SK-N-SH (cell line): ENCODE data around the gene ERC2. TPM values are rescaled to one million over a fixed set of nuclear protein-coding genes. Genes with fewer than 3 reads are reported as not detected.

Experiments used
- CTCF ChIA-PET: fragments of 300-600, 350-600 bp; formaldehyde crosslinking; extraction: SDS; loops from one replicate; lab custom pipeline; 2021; lab: Yijun Ruan, JAX
- POLR2A ChIA-PET: fragments of 350-600 bp; sonication (Branson Sonifier 250); formaldehyde crosslinking; extraction: SDS; loops from one replicate; lab custom pipeline; 2020; ENCODE audit warnings: antibody characterized with exemption, inconsistent platforms; lab: Yijun Ruan, JAX
- DNase-seq: peaks from one replicate; pipeline ENCODE4 v3.0.0; 2012
- H2AFZ ChIP-seq: fragments of 200-600 bp; sonication (generic); 2 replicates; pipeline ENCODE4 v1.8.1; 2016; ENCODE audit warnings: antibody characterized with exemption, mild to moderate bottlenecking, low read depth
- H3F3A ChIP-seq: fragments of 200-600 bp; sonication (generic); replicated peaks from 2 replicates; pipeline ENCODE3; 2016; ENCODE audit warnings: antibody characterized with exemption, mild to moderate bottlenecking; ENCODE audit not compliant: insufficient read depth
- H3K27ac ChIP-seq, 2 experiments: fragments of 200-500 bp in 1 of 2; fragments of 200-600 bp in 1 of 2; sonication (Bioruptor generic) in 1 of 2; sonication (generic), shearing (Covaris generic) in 1 of 2; 2 replicates each; pipeline versions ENCODE4 v1.5.1 to v1.6.1; 2014 to 2016; ENCODE audit warnings: low read depth in 2 of 2, inconsistent platforms in 1 of 2, low read length in 1 of 2, mild to moderate bottlenecking in 1 of 2, mixed read lengths in 1 of 2
- H3K27me3 ChIP-seq: fragments of 200-600 bp; sonication (generic), shearing (Covaris generic); 2 replicates; pipeline ENCODE4 v1.6.1; 2016; ENCODE audit warnings: mixed run types; ENCODE audit not compliant: insufficient read depth
- H3K36me3 ChIP-seq, 2 experiments: fragments of 200-500 bp in 1 of 2; fragments of 200-600 bp in 1 of 2; sonication (Bioruptor generic) in 1 of 2; sonication (generic) in 1 of 2; replicated peaks in 1 of 2; 2 replicates each; pipeline versions ENCODE3 to v1.5.1; 2014 to 2016; ENCODE audit warnings: low read length in 1 of 2, mild to moderate bottlenecking in 1 of 2; ENCODE audit not compliant: insufficient read depth in 2 of 2, control insufficient read depth in 1 of 2
- H3K4me1 ChIP-seq, 2 experiments: fragments of 200-500 bp in 1 of 2; fragments of 200-600 bp in 1 of 2; sonication (Bioruptor generic) in 1 of 2; sonication (generic), shearing (Covaris generic) in 1 of 2; 2 replicates each; pipeline versions ENCODE4 v1.5.1 to v1.6.1; 2014 to 2016; ENCODE audit warnings: low read depth in 1 of 2, low read length in 1 of 2, mixed run types in 1 of 2; ENCODE audit not compliant: insufficient read depth in 2 of 2, control insufficient read depth in 1 of 2
- H3K4me2 ChIP-seq: fragments of 200-600 bp; sonication (generic), shearing (Covaris generic); 2 replicates; pipeline ENCODE4 v1.6.1; 2017; ENCODE audit warnings: mixed run types
- H3K4me3 ChIP-seq, 2 experiments: fragments of 200-500 bp in 1 of 2; fragments of 200-600 bp in 1 of 2; sonication (Bioruptor generic) in 1 of 2; sonication (generic), shearing (Covaris generic) in 1 of 2; 2 replicates each; pipeline versions ENCODE4 v1.5.1 to v1.8.1; 2014 to 2016; ENCODE audit warnings: low read depth in 2 of 2, inconsistent platforms in 1 of 2, low read length in 1 of 2, mild to moderate bottlenecking in 1 of 2, mixed read lengths in 1 of 2, moderate library complexity in 1 of 2
- H3K79me2 ChIP-seq: fragments of 200-600 bp; sonication (generic); 2 replicates; pipeline ENCODE4 v1.8.1; 2017; ENCODE audit warnings: mild to moderate bottlenecking; ENCODE audit not compliant: insufficient read depth
- H3K9ac ChIP-seq: fragments of 200-600 bp; sonication (generic); 2 replicates; pipeline ENCODE4 v1.6.1; 2017; ENCODE audit warnings: mixed run types
- H3K9me2 ChIP-seq: fragments of 200-600 bp; sonication (generic); 2 replicates; pipeline ENCODE4 v1.6.1; 2017; ENCODE audit warnings: mixed run types
- H3K9me3 ChIP-seq: fragments of 200-600 bp; sonication (generic); 2 replicates; pipeline ENCODE4 v1.6.1; 2017; ENCODE audit warnings: mixed run types, mild to moderate bottlenecking, moderate library complexity
- H4K20me1 ChIP-seq: fragments of 200-600 bp; sonication (generic); 2 replicates; pipeline ENCODE4 v1.6.1; 2017; ENCODE audit warnings: mild to moderate bottlenecking, mixed run types; ENCODE audit not compliant: insufficient read depth
- FOSL2 ChIP-seq: IDR thresholded peaks from 2 replicates; pipeline ENCODE4 v1.4.0; 2012; ENCODE audit warnings: low read depth, mild to moderate bottlenecking, moderate library complexity, borderline replicate concordance
- FOXJ3 ChIP-seq: sonication (generic); formaldehyde crosslinking; IDR thresholded peaks from 2 replicates; pipeline ENCODE4 v1.5.1; 2020; ENCODE audit warnings: mild to moderate bottlenecking, missing genetic modification reagents
- GABPA ChIP-seq: IDR thresholded peaks from 2 replicates; pipeline ENCODE4 v1.4.0; 2012; ENCODE audit warnings: low read depth, mild to moderate bottlenecking
- MXI1 ChIP-seq: IDR thresholded peaks from 2 replicates; pipeline ENCODE4 v1.6.1; 2012; ENCODE audit warnings: mild to moderate bottlenecking, low read depth, low read length, improper control_type of control experiment
- NFIC ChIP-seq: IDR thresholded peaks from 2 replicates; pipeline ENCODE4 v1.4.0; 2012; ENCODE audit warnings: borderline replicate concordance
- RCOR1 ChIP-seq: fragments of 150-350 bp; IDR thresholded peaks from 2 replicates; pipeline ENCODE4 v1.6.1; 2017; ENCODE audit warnings: antibody characterized with exemption, low read length
- RXRA ChIP-seq: IDR thresholded peaks from 2 replicates; pipeline ENCODE4 v1.4.0; 2012; ENCODE audit warnings: low read depth, mild to moderate bottlenecking, borderline replicate concordance
- SMC3 ChIP-seq: IDR thresholded peaks from 2 replicates; pipeline ENCODE4 v1.6.1; 2012; ENCODE audit warnings: low read depth, low read length, improper control_type of control experiment
- TAF1 ChIP-seq: IDR thresholded peaks from 2 replicates; pipeline ENCODE4 v1.6.1; 2012; ENCODE audit warnings: low read depth, mild to moderate bottlenecking, low read length, moderate library complexity, borderline replicate concordance
- TEAD4 ChIP-seq: IDR thresholded peaks from 2 replicates; pipeline ENCODE4 v1.4.0; 2012; ENCODE audit warnings: mild to moderate bottlenecking, borderline replicate concordance; ENCODE audit not compliant: insufficient read depth
- YY1 ChIP-seq: IDR thresholded peaks from 2 replicates; pipeline ENCODE4 v1.4.0; 2012; ENCODE audit warnings: low read depth, mild to moderate bottlenecking
- WGBS: methylation state at CpG from one replicate; pipeline ENCODE4 v1.1.6; 2017; ENCODE audit warnings: low lambda C conversion rate; 5-methylcytosine and 5-hydroxymethylcytosine counted together
- polyA plus RNA-seq, 3 experiments: library from polyadenylated mRNA; depleted of rRNA; stranded (reverse); fragments of >200 nt; gene quantifications; 2 replicates each; pipeline ENCODE4 v1.2.3, GENCODE V29; 2012
- TF ChIP-seq, protein P1 (sequence below): IDR thresholded peaks from 2 replicates; pipeline ENCODE4 v1.4.0; 2012; ENCODE audit warnings: low read depth
- TF ChIP-seq, protein P2 (sequence below): IDR thresholded peaks from 2 replicates; pipeline ENCODE4; 2012
- TF ChIP-seq, protein P3 (sequence below): fragments of 200-600 bp; sonication (generic); IDR thresholded peaks from 2 replicates; pipeline ENCODE4 v1.6.1; 2017; ENCODE audit warnings: antibody characterized with exemption, mild to moderate bottlenecking, moderate library complexity
- TF ChIP-seq, protein P4 (sequence below): IDR thresholded peaks from 2 replicates; pipeline ENCODE4 v1.4.0; 2012; ENCODE audit warnings: low read depth, borderline replicate concordance

Gene ERC2
- polyA plus RNA-seq, 1 of the 3 experiments (the other 2 are of a cell fraction) = 1.6 TPM

DNA sequence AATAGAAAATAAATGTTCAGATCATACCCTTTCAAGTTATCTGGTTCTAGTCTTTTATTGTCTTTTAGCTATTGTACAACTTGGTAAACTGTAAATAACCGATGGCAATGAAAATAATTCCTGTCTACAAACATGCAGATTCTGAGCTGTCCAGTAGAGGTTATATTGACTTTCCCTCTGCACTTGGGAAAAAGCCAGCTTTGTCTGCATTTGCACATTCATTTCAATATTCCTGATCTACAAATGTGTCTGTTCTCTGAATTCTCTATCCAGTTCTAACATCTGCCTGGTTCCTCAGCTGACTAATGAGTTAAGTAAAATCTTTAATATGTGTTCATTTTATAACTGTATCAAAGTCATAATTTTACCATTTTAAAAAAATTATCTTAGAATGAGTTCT lies 408.5 kb downstream of the ERC2 start:
- ChIA-PET CTCF (interaction anchor here (0.9 kb wide), 1 partner anchor 1205 kb away, joined by 3 read pairs; no protein-coding TSS in a partner anchor), POLR2A (no interaction called here)
- H3K9me2 ChIP-seq = no peaks in the 10 kb centered on the region
- H4K20me1 ChIP-seq = no peaks in the 10 kb centered on the region
- H3K9me3 ChIP-seq = no peaks in the 10 kb centered on the region
- H2AFZ ChIP-seq = no peak overlapping the region
- H3F3A ChIP-seq = no peaks in the 10 kb centered on the region
- H3K27me3 ChIP-seq = no peaks in the 10 kb centered on the region
- no peak overlapping the region for H3K4me3 ChIP-seq
- 71% methylated on average over 1 of the region's 1 CpG for WGBS
- no peaks in the 10 kb centered on the region for H3K36me3 ChIP-seq
- H3K79me2 ChIP-seq = no peaks in the 10 kb centered on the region
- no peak for DNase-seq
- TF ChIP-seq MXI1 = no peak
- no peak for TF ChIP-seq NFIC
- TF ChIP-seq GABPA = no peak
- no peak for TF ChIP-seq SMC3
- TF ChIP-seq, protein P1, sequence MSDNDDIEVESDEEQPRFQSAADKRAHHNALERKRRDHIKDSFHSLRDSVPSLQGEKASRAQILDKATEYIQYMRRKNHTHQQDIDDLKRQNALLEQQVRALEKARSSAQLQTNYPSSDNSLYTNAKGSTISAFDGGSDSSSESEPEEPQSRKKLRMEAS = no peak
- no peak for TF ChIP-seq TEAD4
- no peak for TF ChIP-seq YY1
- no peak for TF ChIP-seq FOXJ3 (CRISPR knock-in tag)
- TF ChIP-seq, protein P2, sequence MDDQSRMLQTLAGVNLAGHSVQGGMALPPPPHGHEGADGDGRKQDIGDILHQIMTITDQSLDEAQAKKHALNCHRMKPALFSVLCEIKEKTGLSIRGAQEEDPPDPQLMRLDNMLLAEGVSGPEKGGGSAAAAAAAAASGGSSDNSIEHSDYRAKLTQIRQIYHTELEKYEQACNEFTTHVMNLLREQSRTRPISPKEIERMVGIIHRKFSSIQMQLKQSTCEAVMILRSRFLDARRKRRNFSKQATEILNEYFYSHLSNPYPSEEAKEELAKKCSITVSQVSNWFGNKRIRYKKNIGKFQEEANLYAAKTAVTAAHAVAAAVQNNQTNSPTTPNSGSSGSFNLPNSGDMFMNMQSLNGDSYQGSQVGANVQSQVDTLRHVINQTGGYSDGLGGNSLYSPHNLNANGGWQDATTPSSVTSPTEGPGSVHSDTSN = no peak
- TF ChIP-seq, protein P3, sequence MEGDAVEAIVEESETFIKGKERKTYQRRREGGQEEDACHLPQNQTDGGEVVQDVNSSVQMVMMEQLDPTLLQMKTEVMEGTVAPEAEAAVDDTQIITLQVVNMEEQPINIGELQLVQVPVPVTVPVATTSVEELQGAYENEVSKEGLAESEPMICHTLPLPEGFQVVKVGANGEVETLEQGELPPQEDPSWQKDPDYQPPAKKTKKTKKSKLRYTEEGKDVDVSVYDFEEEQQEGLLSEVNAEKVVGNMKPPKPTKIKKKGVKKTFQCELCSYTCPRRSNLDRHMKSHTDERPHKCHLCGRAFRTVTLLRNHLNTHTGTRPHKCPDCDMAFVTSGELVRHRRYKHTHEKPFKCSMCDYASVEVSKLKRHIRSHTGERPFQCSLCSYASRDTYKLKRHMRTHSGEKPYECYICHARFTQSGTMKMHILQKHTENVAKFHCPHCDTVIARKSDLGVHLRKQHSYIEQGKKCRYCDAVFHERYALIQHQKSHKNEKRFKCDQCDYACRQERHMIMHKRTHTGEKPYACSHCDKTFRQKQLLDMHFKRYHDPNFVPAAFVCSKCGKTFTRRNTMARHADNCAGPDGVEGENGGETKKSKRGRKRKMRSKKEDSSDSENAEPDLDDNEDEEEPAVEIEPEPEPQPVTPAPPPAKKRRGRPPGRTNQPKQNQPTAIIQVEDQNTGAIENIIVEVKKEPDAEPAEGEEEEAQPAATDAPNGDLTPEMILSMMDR = no peak
- H3K27ac ChIP-seq = no peak overlapping the region
- no peak overlapping the region for H3K9ac ChIP-seq
- H3K4me2 ChIP-seq = no peak overlapping the region
- H3K4me1 ChIP-seq = no peaks in the 10 kb centered on the region

DNA sequence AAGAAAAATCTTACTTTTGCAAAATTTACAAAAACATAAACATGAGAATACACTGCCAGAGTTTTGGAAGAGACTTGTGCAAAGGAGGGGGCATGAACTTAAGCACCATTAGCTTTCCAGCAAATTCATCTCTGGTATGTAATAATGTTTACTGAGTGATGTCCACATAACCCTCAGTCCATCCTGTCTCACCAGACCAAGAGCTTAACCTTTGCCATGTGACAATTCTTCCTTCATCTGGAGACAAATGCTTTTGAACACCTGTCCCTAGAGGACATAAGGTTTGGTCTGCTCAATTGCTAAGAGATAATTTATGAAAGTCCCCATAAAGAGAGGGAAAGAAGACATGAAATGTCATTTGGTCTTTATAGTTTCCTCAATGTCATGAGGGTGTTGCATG lies 412.3 kb downstream of the ERC2 start:
- H3K9me2 ChIP-seq = no peaks in the 10 kb centered on the region
- CTCF ChIA-PET = interaction anchor here (1.5 to 2.6 kb wide), 2 partner anchors 13 to 196 kb away, joined by 5 to 11 read pairs; no protein-coding TSS in a partner anchor
- H3K36me3 ChIP-seq = no peaks in the 10 kb centered on the region
- H2AFZ ChIP-seq = no peak overlapping the region
- no peaks in the 10 kb centered on the region for H3K27me3 ChIP-seq
- H3K4me2 ChIP-seq = no peak overlapping the region
- no peaks in the 10 kb centered on the region for H3K4me1 ChIP-seq
- no peak for DNase-seq
- TF ChIP-seq FOXJ3 (CRISPR knock-in tag) (no peak), RCOR1 (no peak), TAF1 (no peak), RXRA (no peak), FOSL2 (no peak), GABPA (no peak)
- TF ChIP-seq, protein P4, sequence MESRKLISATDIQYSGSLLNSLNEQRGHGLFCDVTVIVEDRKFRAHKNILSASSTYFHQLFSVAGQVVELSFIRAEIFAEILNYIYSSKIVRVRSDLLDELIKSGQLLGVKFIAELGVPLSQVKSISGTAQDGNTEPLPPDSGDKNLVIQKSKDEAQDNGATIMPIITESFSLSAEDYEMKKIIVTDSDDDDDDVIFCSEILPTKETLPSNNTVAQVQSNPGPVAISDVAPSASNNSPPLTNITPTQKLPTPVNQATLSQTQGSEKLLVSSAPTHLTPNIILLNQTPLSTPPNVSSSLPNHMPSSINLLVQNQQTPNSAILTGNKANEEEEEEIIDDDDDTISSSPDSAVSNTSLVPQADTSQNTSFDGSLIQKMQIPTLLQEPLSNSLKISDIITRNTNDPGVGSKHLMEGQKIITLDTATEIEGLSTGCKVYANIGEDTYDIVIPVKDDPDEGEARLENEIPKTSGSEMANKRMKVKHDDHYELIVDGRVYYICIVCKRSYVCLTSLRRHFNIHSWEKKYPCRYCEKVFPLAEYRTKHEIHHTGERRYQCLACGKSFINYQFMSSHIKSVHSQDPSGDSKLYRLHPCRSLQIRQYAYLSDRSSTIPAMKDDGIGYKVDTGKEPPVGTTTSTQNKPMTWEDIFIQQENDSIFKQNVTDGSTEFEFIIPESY = no peak
- H3K9ac ChIP-seq = no peak overlapping the region
- POLR2A ChIA-PET = no interaction called here
- no peak overlapping the region for H3K27ac ChIP-seq
- no peaks in the 10 kb centered on the region for H3K9me3 ChIP-seq
- no peaks in the 10 kb centered on the region for H3K79me2 ChIP-seq
- no peaks in the 10 kb centered on the region for H3F3A ChIP-seq
- H4K20me1 ChIP-seq = no peaks in the 10 kb centered on the region
- H3K4me3 ChIP-seq = no peak overlapping the region
